Heart right ventricle (tissue), 16 donors: ENCODE data around the gene CYP4F2. TPM values are rescaled to one million over a fixed set of nuclear protein-coding genes. Genes with fewer than 3 reads are reported as not detected.
"Not testable (repeated sequence)": the region's sequence is repeated elsewhere in the genome, so short reads cannot be mapped to it uniquely, and the experiment has no call there.

Experiments
- ATAC-seq, 8 donors: fragments of 200-7000 bp; cut with Tn5 transposase; one replicate each; pipeline ENCODE4 v1.9.1; 2020; ENCODE audit warnings: mild to moderate bottlenecking in 8 of 8, moderate library complexity in 8 of 8, moderate number of reproducible peaks in 1 of 8
- DNase-seq, 2 donors: peaks; one replicate each; pipeline ENCODE4 v3.0.0-alpha.2; 2020
- H3K27ac ChIP-seq, 10 donors: fragments of 200-600 bp; sonication (generic) in 2 of 10; one replicate each; pipeline versions ENCODE4 v1.5.0 to v1.8.0; 2020 to 2022; ENCODE audit warnings: mild to moderate bottlenecking in 3 of 10
- H3K27me3 ChIP-seq, 7 donors: fragments of 200-600 bp; one replicate each; pipeline ENCODE4 v1.8.0; 2021 to 2022; ENCODE audit warnings: mild to moderate bottlenecking in 2 of 7
- H3K36me3 ChIP-seq, 9 donors: fragments of 200-600 bp; sonication (generic) in 1 of 9; one replicate each; pipeline versions ENCODE4 v1.5.0 to v1.8.0; 2020 to 2022; ENCODE audit warnings: mild to moderate bottlenecking in 2 of 9
- H3K4me1 ChIP-seq, 9 donors: fragments of 200-600 bp; sonication (generic) in 1 of 9; one replicate each; pipeline versions ENCODE4 v1.5.0 to v1.8.0; 2020 to 2022; ENCODE audit warnings: mild to moderate bottlenecking in 4 of 9
- H3K4me3 ChIP-seq, 10 donors: fragments of 200-600 bp; sonication (generic) in 2 of 10; one replicate each; pipeline versions ENCODE4 v1.5.0 to v1.8.0; 2020 to 2022; ENCODE audit warnings: mild to moderate bottlenecking in 7 of 10, moderate library complexity in 2 of 10
- H3K9me3 ChIP-seq, 11 donors: fragments of 200-600 bp in 10 of 11; sonication (generic) in 2 of 11; one replicate each; pipeline versions ENCODE4 v1.5.0 to v1.8.0; 2013 to 2022; ENCODE audit warnings: mild to moderate bottlenecking in 2 of 11, control low read depth in 1 of 11, moderate library complexity in 1 of 11
- WGBS, 2 donors: extraction: QIAGEN DNeasy Blood & Tissue Kit; methylation state at CpG; one replicate each; pipeline ENCODE4 v1.1.7; 2013; ENCODE audit warnings: inconsistent platforms in 1 of 2; 5-methylcytosine and 5-hydroxymethylcytosine counted together
- intact Hi-C, 10 donors: fragments of 100-400 bp; cut with DNase I; formaldehyde crosslinking; loops; one replicate each; pipeline versions ENCODE4 v1.11.1 to v1.14.2; 2022
- polyA plus RNA-seq, 2 donors: library from polyadenylated mRNA; stranded (reverse); fragments of 200-250 nt; gene quantifications; one replicate each; pipeline ENCODE4 v1.2.3, GENCODE V29; 2013
- total RNA-seq, 10 donors: library from RNA; stranded (reverse); fragmentation: NEBNext Ultra II Directional in 3 of 10; extraction: Animal tissue kit (Norgen Biotek cat#: 25700) in 3 of 10; gene quantifications; one replicate each; pipeline versions ENCODE4 v1.2.1 to v1.2.4, GENCODE V29; 2021 to 2023
- TF ChIP-seq, protein P1 (sequence below), 9 donors: fragments of 200-600 bp; sonication (generic) in 2 of 9; IDR thresholded peaks; one replicate each; pipeline versions ENCODE4 v1.5.0 to v1.8.0; 2021 to 2022; ENCODE audit warnings: antibody characterized with exemption in 9 of 9, mild to moderate bottlenecking in 5 of 9, moderate library complexity in 1 of 9
- donor health status: Arrhythmogenic right ventricular cardiomyopathy.
- donor health status: ischemic (EF 13 %, LVEDD 7.1; RV severe dilation, severe dysfunction).
- donor health status: healthy with polysubstance abuse.
- donor health status: DM: no; HTN: yes; CAD: no.
- donor health status: DM: no; HTN: no; CAD: no.
- donor health status: ischemic (EF 25% LVEDD 6.9; RV normal size, moderate dysfunction).
- donor health status: ischemic (EF 25% LVEDD 5.7; RV mildly dilated, moderate dysfunction).
- donor health status: healthy.
- donor health status: DM: yes; HTN: yes; CAD: no.
- donor health status: Ischemic cardiomyopathy.
- donor health status: ischemic (EF 35%, LVEDD 5.7; RV mildly dilated, moderate dysfunction).
- donor health status: nonischemic (EF 11% LVEDD 7.7; RV severe dilation, severe dysfunction).
- donor health status: DM: yes; HTN: yes; CAD: no.
- donor health status: PGD.
- donor health status: ischemic (EF 29% LVEDD 5.4; RV normal size, mild dysfunction).
- donor health status: nonischemic (EF 23%, LVEDD 6.1; RV moderate dilation, normal function).

The CYP4F2 gene
- total and polyA plus RNA-seq, 12 donors: not detected

GRCh38 chr19:15831626-15832025 lies 66.2 kb downstream of the CYP4F2 start:
- intact Hi-C loops: no loop called here
- no peaks in the 10 kb centered on the region for H3K36me3 ChIP-seq
- ATAC-seq: no peak
- no peak for DNase-seq
- H3K4me3 ChIP-seq: no peak overlapping the region
- no peaks in the 10 kb centered on the region for H3K9me3 ChIP-seq
- TF ChIP-seq, protein P1, sequence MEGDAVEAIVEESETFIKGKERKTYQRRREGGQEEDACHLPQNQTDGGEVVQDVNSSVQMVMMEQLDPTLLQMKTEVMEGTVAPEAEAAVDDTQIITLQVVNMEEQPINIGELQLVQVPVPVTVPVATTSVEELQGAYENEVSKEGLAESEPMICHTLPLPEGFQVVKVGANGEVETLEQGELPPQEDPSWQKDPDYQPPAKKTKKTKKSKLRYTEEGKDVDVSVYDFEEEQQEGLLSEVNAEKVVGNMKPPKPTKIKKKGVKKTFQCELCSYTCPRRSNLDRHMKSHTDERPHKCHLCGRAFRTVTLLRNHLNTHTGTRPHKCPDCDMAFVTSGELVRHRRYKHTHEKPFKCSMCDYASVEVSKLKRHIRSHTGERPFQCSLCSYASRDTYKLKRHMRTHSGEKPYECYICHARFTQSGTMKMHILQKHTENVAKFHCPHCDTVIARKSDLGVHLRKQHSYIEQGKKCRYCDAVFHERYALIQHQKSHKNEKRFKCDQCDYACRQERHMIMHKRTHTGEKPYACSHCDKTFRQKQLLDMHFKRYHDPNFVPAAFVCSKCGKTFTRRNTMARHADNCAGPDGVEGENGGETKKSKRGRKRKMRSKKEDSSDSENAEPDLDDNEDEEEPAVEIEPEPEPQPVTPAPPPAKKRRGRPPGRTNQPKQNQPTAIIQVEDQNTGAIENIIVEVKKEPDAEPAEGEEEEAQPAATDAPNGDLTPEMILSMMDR (IDR thresholded peaks at IDR 0.05): no peak
- H3K27me3 ChIP-seq: peaks cover 0 to 22% (median 7%) of the 10 kb centered on the region in 7 donors
- peaks cover 0 to 10% (median 7%) of the 10 kb centered on the region in 9 donors for H3K4me1 ChIP-seq
- H3K27ac ChIP-seq: no peak overlapping the region
- 77 to 78% methylated on average over 5 of the region's 5 CpGs for WGBS, 2 donors

- Histone ChIP-seq H3K4me3 (no peak overlapping the region), H3K27me3 (peaks cover 0 to 22% (median 7%) of the 10 kb centered on the region in 7 donors), H3K9me3 (no peaks in the 10 kb centered on the region), H3K4me1 (no peaks in the 10 kb centered on the region), H3K27ac (no peak overlapping the region), H3K36me3 (no peaks in the 10 kb centered on the region)
- ATAC-seq (no peak), DNase-seq (no peak)
- intact Hi-C loops: no loop called here
- TF ChIP-seq, protein P1 (IDR thresholded peaks at IDR 0.05): no peak
- 81 to 90% methylated on average over 8 of the region's 8 CpGs for WGBS, 2 donors
These were observed 68.1 kb downstream of the CYP4F2 start for GRCh38 chr19:15829786-15830185.

- H3K27me3 ChIP-seq: peaks cover 0 to 22% (median 7%) of the 10 kb centered on the region in 7 donors
- ATAC-seq (no peak), DNase-seq (no peak)
- H3K4me3 ChIP-seq: no peak overlapping the region
- no peaks in the 10 kb centered on the region for H3K36me3 ChIP-seq
- H3K27ac ChIP-seq: no peak overlapping the region
- TF ChIP-seq, protein P1 (IDR thresholded peaks at IDR 0.05): no peak
- H3K4me1 ChIP-seq: no peaks in the 10 kb centered on the region
- intact Hi-C loops: no loop called here
- H3K9me3 ChIP-seq: no peaks in the 10 kb centered on the region
- 87 to 93% methylated on average over 10 of the region's 10 CpGs for WGBS, 2 donors
These were observed 68.6 kb downstream of the CYP4F2 start for GRCh38 chr19:15829306-15829698.

DNA sequence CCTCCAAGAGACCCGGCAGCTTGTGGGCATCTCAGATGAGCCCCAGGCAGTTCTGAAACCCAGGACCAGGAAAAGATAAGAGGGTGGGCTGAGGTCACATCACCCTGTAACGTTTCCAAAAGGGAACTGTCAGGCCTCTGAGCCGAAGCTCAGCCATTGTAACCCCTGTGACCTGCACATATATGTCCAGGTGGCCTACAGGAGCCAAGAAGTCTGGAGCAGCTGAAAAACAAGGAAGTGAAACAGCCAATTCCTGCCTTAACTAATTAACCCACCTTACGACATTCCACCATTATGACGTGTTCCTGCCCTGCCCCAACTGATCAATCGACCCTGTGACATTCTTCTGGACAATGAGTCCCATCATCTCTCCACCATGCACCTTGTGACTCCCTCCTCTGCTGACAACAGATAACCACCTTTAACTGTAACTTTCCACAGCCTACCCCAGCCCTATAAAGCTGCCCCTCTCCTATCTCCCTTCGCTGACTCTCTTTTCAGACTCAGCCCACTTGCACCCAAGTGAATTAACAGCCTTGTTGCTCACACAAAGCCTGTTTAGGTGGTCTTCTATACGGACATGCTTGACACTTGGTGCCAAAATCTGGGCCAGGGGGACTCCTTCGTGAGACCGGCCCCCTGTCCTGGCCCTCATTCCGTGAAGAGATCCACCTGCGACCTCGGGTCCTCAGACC lies 69.1 kb downstream of the CYP4F2 start:
- H3K4me1 ChIP-seq, DNase-seq, H3K4me3 ChIP-seq, H3K36me3 ChIP-seq, intact Hi-C loops, ATAC-seq, H3K9me3 ChIP-seq, H3K27ac ChIP-seq: not testable (repeated sequence)
- peaks cover 0 to 22% (median 7%) of the 10 kb centered on the region in 7 donors for H3K27me3 ChIP-seq
- WGBS, 2 donors: 51 to 61% methylated on average over 13 of the region's 13 CpGs

- Histone ChIP-seq H3K9me3 (no peaks in the 10 kb centered on the region), H3K27me3 (peaks cover 0 to 27% (median 7%) of the 10 kb centered on the region in 7 donors), H3K4me3 (no peak overlapping the region), H3K36me3 (no peaks in the 10 kb centered on the region), H3K27ac (no peak overlapping the region), H3K4me1 (no peaks in the 10 kb centered on the region)
- intact Hi-C loops: no loop called here
- 51 to 55% methylated on average over 7 of the region's 7 CpGs for WGBS, 2 donors
- no peak for ATAC-seq
- no peak for DNase-seq
- TF ChIP-seq, protein P1 (IDR thresholded peaks at IDR 0.05): no peak
These were observed 69.7 kb downstream of the CYP4F2 start for GRCh38 chr19:15828121-15828610.
